ENCODE results near the gene LIPJ.

LIPJ gene, protein sequence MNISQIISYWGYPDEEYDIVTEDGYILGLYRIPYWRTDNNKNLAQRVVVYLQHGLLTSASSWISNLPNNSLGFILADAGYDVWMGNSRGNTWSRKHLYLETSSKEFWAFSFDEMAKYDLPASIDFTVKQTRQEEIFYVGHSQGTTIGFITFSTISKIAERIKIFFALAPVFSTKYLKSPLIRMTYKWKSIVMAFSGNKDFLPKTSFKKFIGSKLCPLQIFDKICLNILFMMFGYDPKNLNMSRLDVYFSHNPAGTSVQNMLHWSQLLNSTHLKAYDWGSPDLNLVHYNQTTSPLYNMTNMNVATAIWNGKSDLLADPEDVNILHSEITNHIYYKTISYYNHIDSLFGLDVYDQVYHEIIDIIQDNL

GRCh38 chr10:88586462-88586861 lies at the start of gene LIPJ:
LIPJ (plus strand) TSS chr10:88586762; CDS start chr10:88590688, 3,926 bp downstream.
- no peak within 1 kb of the TSS for H3K4me3 ChIP-seq (ENCODE audit: insufficient read depth, low read length, poor library complexity, severe bottlenecking)
- no peaks in the 10 kb centered on the region for H3K79me2 ChIP-seq (ENCODE audit: insufficient read depth, low read length)
- no peak within 1 kb of the TSS for H3K4me2 ChIP-seq (ENCODE audit: low read depth, low read length, poor library complexity, severe bottlenecking)
- H3K9ac ChIP-seq (ENCODE audit: low read length) = no peak within 1 kb of the TSS
- TF ChIP-seq EZH2phosphoT487 (conservative IDR thresholded peaks at IDR 0.05; ENCODE audit: low read length) (no peak), CTCF (IDR thresholded peaks at IDR 0.05; ENCODE audit: insufficient read depth, low read length, poor library complexity, severe bottlenecking) (no peak)
- H3K27ac ChIP-seq (ENCODE audit: low read depth, low read length) = no peak within 1 kb of the TSS
- no peaks in the 10 kb centered on the region for H3K27me3 ChIP-seq (ENCODE audit: low read length)
- no peaks in the 10 kb centered on the region for H3F3A ChIP-seq (ENCODE audit: insufficient read depth)
- no peak within 1 kb of the TSS for H2AFZ ChIP-seq (ENCODE audit: low read depth, low read length, severe bottlenecking)
- H4K20me1 ChIP-seq (ENCODE audit: low read depth, low read length) = no peaks in the 10 kb centered on the region
- H3K36me3 ChIP-seq (ENCODE audit: low read length) = no peaks in the 10 kb centered on the region
- no peaks in the 10 kb centered on the region for H3K9me3 ChIP-seq (ENCODE audit: insufficient read depth, low read length)
- H3K9me2 ChIP-seq (replicated peaks; ENCODE audit: insufficient read depth, low read length) = no peaks in the 10 kb centered on the region

DNA sequence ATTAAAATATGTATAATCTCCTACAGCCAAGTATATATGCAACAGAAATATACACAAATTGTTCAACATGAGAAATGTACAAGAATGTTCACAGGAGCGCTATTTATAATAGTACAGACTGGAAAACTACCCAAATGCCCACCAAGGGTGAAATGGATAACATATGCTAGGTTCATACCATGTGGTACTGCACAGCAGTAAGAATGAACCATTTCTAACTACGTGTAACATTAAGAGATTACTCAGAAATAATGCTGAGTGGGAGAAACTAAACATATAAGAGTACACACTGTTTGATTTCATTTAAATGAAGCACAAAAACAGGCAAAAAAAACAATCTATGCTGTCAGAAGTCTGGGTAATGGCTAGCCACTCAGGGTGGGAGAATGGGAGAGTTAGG lies 49.2 kb upstream of the LIPJ start:
- Histone ChIP-seq H3K4me2 (ENCODE audit: low read depth, low read length, poor library complexity, severe bottlenecking) (no peak overlapping the region), H3K9me3 (ENCODE audit: insufficient read depth, low read length) (no peaks in the 10 kb centered on the region), H3K4me3 (ENCODE audit: insufficient read depth, low read length, poor library complexity, severe bottlenecking) (no peak overlapping the region), H3K9me2 (replicated peaks; ENCODE audit: insufficient read depth, low read length) (no peaks in the 10 kb centered on the region), H3K27me3 (ENCODE audit: low read length) (no peaks in the 10 kb centered on the region), H3K36me3 (ENCODE audit: low read length) (no peaks in the 10 kb centered on the region), H4K20me1 (ENCODE audit: low read depth, low read length) (no peaks in the 10 kb centered on the region), H3F3A (ENCODE audit: insufficient read depth) (no peaks in the 10 kb centered on the region), H2AFZ (ENCODE audit: low read depth, low read length, severe bottlenecking) (no peak overlapping the region), H3K79me2 (ENCODE audit: insufficient read depth, low read length) (no peaks in the 10 kb centered on the region), H3K27ac (ENCODE audit: low read depth, low read length) (no peak overlapping the region), H3K9ac (ENCODE audit: low read length) (no peak overlapping the region)
- no peak for TF ChIP-seq EZH2phosphoT487 (conservative IDR thresholded peaks at IDR 0.05; ENCODE audit: low read length)
- no peak for TF ChIP-seq CTCF (IDR thresholded peaks at IDR 0.05; ENCODE audit: insufficient read depth, low read length, poor library complexity, severe bottlenecking)

GRCh38 chr10:88538048-88538447 lies 48.5 kb upstream of the LIPJ start:
- no peak for TF ChIP-seq CTCF (IDR thresholded peaks at IDR 0.05; ENCODE audit: insufficient read depth, low read length, poor library complexity, severe bottlenecking)
- no peak for TF ChIP-seq EZH2phosphoT487 (conservative IDR thresholded peaks at IDR 0.05; ENCODE audit: low read length)
- Histone ChIP-seq H3F3A (ENCODE audit: insufficient read depth) (no peaks in the 10 kb centered on the region), H3K36me3 (ENCODE audit: low read length) (no peaks in the 10 kb centered on the region), H3K4me2 (ENCODE audit: low read depth, low read length, poor library complexity, severe bottlenecking) (no peak overlapping the region), H3K27me3 (ENCODE audit: low read length) (no peaks in the 10 kb centered on the region), H3K79me2 (ENCODE audit: insufficient read depth, low read length) (no peaks in the 10 kb centered on the region), H3K9me3 (ENCODE audit: insufficient read depth, low read length) (no peaks in the 10 kb centered on the region), H3K9me2 (replicated peaks; ENCODE audit: insufficient read depth, low read length) (no peaks in the 10 kb centered on the region), H3K27ac (ENCODE audit: low read depth, low read length) (no peak overlapping the region), H2AFZ (ENCODE audit: low read depth, low read length, severe bottlenecking) (no peak overlapping the region), H3K9ac (ENCODE audit: low read length) (no peak overlapping the region), H3K4me3 (ENCODE audit: insufficient read depth, low read length, poor library complexity, severe bottlenecking) (no peak overlapping the region), H4K20me1 (ENCODE audit: low read depth, low read length) (no peaks in the 10 kb centered on the region)
